ENCODE data around the gene DAGLA.

DAGLA gene

DNA sequence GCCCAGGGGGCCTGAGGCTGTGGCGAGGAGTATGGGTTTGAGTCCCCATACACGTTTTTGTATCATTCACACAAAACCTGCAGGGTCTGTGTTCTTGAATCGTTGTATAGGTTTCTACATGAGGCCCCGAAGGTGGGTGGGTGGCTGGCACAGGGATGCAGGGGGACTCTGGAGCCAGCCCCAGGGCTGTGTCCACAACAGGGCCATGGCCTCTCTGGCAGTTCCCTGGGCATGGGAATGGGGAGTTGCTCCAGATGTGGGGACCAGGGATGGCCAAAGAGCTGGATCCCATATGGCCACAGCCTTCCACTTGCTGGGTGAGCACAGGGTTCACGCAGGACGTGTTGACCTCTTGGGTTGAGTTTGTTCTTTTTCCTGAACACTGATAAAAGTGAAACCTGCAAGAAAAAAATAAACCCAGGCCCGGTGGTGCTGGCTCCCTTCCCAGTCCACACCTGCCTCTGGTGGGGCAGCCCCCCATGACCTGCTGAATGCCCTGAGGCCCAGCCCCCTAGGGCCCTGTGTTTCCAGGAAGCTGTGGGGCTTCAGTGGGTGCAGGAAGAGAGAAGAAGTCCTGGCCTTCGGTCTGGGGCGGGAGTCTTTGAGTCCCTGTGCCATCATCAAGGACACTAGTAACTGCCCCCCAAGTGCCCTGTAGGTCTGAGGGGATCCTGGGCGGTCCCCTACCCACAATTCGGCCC is 88.3 kb downstream of the DAGLA start:
- DNase-seq: no peak

DNA sequence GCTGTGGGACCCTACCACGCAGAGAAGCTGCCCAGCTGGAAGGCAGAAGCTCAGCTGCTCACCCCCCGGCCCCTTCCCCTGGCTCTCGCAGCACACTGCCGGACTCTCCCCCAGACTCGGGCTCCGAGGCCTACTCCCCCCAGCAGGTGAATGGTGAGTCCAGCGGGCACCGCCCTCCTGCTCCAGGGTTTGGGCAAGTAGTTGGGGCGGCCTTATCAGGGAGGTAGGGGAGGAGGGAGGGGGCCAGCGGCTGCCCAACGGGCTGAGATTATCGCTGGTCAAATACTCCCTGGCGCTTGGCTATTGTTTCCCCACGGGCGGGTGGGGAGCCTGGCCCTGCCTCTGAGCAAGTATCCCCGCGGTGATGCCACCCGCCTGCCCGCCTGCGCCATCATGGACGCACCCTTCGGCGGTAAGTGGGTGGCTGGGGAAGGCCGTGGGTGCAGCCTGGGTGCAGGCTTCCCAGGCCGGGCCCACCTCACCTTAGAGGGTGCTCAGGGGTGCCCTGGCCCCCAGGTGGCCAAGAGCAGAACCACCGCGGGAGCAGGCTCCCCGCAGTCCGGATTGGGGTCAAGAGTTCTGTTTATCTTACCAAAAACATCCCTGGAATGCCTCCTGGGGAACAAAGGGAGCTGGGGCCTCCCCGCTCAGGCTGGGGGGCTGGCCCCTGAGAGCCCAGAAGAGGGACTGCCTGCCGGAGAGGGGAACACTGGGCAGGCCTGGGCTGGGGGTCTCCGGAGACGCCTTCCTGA is 89.2 kb downstream of the DAGLA start:
- no peak for DNase-seq

DNA sequence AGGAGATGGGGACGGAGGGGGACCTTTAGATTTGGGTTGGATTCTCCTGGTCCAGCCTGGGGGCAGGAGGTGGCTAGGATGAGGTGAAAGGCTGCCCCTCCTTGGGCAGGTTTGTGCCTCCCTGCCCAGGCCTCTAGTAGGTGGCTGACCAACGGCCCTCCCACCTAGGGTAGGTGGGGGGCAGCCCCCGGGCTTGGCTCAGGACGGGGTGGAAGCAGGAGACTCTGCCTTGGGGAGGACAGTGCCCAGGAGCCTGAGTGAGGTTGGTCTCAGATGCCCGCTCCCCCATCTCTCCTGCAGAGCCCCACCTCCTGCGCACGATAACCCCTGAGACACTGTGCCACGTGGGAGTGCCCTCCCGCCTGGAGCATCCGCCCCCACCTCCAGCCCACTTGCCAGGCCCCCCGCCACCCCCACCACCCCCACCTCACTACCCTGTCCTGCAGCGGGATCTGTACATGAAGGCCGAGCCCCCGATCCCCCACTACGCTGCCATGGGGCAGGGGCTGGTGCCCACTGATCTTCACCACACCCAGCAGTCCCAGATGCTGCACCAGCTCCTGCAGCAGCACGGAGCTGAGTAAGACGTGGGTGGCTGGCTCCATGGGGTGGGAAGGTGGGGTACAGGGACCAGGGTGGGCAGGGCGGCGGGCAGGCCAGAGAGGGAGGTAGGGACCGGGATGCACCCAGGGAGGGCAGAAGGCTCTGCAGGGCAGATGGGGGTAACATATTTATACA is 89.9 kb downstream of the DAGLA start:
- DNase-seq: no peak

GRCh38 chr11:61771195-61771894 is 91.2 kb downstream of the DAGLA start:
- DNase-seq: no peak

- no peak for DNase-seq
Observed at GRCh38 chr11:61771985-61772455, 91.8 kb downstream of the DAGLA start.

- DNase-seq: no peak
Observed at GRCh38 chr11:61773356-61773755, 93.2 kb downstream of the DAGLA start.

GRCh38 chr11:61773809-61774208 is 93.6 kb downstream of the DAGLA start:
- DNase-seq: no peak

GRCh38 chr11:61774411-61774810 is 94.2 kb downstream of the DAGLA start:
- no peak for DNase-seq

DNA sequence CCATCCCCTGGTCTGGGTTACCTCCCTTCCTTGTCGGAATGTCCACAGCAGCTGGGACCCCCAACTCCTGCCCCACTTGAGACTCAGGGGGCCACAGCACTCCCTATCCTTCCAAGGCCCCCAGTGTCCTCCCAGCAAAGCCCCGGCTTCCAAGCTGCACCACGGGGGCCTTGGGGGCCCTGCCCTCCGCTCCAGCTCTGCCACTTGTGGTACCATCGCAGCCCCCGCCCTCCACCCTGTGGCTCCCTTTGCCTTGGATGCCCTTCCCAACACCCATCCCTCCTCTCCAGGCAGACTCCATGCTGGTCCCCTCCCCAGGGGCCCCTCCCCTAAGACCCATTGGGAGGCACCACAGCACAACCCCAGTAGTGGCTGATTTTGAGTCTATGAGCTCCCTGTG is 94.9 kb downstream of the DAGLA start:
- DNase-seq: no peak

GRCh38 chr11:61775606-61776554 is 95.7 kb downstream of the DAGLA start:
- no peak for DNase-seq

- DNase-seq: peak; percentile 19
Observed at GRCh38 chr11:61776561-61777075, 96.4 kb downstream of the DAGLA start.

GRCh38 chr11:61777234-61778090 is 97.3 kb downstream of the DAGLA start:
- DNase-seq: no peak

- DNase-seq: no peak
Observed at GRCh38 chr11:61778357-61778886, 98.2 kb downstream of the DAGLA start.

GRCh38 chr11:61778920-61779650 is 98.9 kb downstream of the DAGLA start:
- no peak for DNase-seq

DNA sequence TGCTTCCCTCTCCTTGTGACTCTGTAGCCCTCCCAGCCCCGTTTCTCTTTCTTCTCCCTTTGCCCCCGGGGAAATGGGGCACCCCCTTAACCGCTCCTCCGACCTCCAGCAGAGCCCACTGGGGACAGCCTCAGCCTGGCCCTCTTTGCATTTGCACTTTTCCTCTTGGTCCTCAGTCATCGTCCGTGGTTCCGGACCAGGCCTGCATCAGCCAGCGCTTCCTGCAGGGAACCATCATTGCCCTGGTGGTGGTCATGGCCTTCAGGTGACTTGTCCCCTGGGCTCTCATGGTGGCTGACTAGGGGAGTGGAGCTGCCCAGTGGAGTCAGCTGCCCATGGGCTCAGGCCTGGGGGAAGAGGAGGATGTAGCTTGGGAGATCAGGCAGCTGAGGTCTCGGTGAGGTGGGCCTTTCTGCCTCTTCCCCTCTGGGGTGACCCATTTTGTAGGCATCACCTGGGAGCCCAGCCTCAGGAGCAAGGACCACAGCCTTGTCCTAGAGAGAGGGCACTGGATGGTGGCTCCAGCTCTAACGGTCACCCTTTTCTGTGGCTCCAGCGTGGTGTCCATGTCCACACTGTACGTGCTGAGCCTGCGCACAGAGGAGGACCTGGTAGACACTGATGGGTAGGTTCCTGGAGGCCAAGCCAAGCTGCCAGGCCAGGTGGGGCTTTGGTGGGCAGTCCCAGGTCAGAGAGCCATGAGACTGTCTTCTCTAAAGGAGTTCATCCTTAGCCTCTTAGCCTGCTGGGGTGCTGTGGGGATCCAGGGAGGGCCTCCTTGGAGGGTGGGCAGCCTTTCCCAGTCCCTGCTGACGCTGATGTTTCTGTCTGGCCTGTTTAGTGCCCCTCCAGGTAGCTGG is 99.7 kb downstream of the DAGLA start:
- no peak for DNase-seq

- DNase-seq: no peak
Observed at GRCh38 chr11:61780581-61781162, 100.5 kb downstream of the DAGLA start.

DNA sequence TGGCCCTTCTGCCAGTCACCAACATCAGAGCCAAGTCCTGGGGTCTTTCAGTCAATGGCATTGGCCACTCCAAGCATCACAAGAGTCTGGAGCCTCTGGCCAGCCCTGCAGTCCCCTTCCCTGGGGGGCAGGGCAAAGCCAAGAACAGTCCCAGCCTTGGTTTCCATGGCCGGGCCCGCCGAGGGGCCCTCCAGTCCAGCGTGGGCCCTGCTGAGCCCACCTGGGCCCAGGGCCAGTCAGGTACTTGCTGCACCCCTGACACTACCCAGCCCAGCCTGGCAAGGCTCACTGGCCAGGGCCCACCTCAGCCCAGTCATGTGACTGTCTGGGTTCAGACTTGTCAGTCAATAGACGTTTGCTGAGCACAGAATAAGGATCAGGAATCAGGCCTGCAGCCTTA is 101.4 kb downstream of the DAGLA start:
- DNase-seq: no peak

GRCh38 chr11:61782299-61782698 is 102.1 kb downstream of the DAGLA start:
- DNase-seq: no peak

All from kidney glomerular epithelial cell (primary cell).